Suprapubic skin (tissue), 3 donors: Measurements from ENCODE around the gene CHN1.

Experiments used
- EP300 ChIP-seq: sonication (generic); formaldehyde crosslinking; IDR thresholded peaks from one replicate; pipeline ENCODE4 v1.6.1; 2017; ENCODE audit warnings: antibody characterized with exemption
- TF ChIP-seq, protein P1 (sequence below), 2 donors: fragments of 200-600 bp in 1 of 2; fragments of 450-650 bp in 1 of 2; sonication (generic) in 1 of 2; IDR thresholded peaks; one replicate each; pipeline ENCODE4 v1.5.1; 2016 to 2019; ENCODE audit warnings: antibody characterized with exemption in 2 of 2, mild to moderate bottlenecking in 1 of 2, moderate library complexity in 1 of 2

GRCh38 chr2:174902506-174903263, 102.5 kb downstream of the CHN1 start:
- TF ChIP-seq, protein P1, sequence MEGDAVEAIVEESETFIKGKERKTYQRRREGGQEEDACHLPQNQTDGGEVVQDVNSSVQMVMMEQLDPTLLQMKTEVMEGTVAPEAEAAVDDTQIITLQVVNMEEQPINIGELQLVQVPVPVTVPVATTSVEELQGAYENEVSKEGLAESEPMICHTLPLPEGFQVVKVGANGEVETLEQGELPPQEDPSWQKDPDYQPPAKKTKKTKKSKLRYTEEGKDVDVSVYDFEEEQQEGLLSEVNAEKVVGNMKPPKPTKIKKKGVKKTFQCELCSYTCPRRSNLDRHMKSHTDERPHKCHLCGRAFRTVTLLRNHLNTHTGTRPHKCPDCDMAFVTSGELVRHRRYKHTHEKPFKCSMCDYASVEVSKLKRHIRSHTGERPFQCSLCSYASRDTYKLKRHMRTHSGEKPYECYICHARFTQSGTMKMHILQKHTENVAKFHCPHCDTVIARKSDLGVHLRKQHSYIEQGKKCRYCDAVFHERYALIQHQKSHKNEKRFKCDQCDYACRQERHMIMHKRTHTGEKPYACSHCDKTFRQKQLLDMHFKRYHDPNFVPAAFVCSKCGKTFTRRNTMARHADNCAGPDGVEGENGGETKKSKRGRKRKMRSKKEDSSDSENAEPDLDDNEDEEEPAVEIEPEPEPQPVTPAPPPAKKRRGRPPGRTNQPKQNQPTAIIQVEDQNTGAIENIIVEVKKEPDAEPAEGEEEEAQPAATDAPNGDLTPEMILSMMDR (IDR thresholded peaks at IDR 0.05): no peak
- no peak for TF ChIP-seq EP300
